NOMO-1 treated with dmso at 0.1 percent for 144 hours (cell line): ENCODE data around the gene MARK3.

Source experiments
- DNase-seq: peaks from one replicate; lab custom pipeline; 2025; ENCODE audit not compliant: unreplicated experiment; lab: John Stamatoyannopoulos, UW

The MARK3 gene

GRCh38 chr14:103366741-103367140 is 18.5 kb upstream of the MARK3 start:
- DNase-seq: no peak

GRCh38 chr14:103367995-103368394 is 17.2 kb upstream of the MARK3 start:
- no peak for DNase-seq

- no peak for DNase-seq
Measured at GRCh38 chr14:103370087-103370486, 15.1 kb upstream of the MARK3 start.

DNA sequence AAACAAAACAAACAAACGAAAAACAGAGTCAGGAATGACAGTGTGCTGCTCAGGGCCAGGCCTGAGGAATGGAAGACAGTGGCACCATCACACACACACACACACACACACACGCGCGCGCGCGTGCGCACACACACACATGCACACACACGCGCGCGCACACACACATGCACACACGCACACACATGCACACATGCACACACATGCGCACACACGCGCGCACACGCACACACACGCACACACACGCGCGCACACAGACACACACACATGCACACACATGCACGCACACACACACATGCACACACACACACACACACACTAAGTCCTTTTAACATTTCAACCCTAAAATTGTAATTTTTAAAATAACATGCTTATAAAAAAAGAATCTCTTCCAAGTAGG is 13.2 kb upstream of the MARK3 start:
- no peak for DNase-seq

GRCh38 chr14:103372552-103373304 is 12.5 kb upstream of the MARK3 start:
- no peak for DNase-seq

GRCh38 chr14:103374121-103374520 is 11.1 kb upstream of the MARK3 start:
- DNase-seq: no peak

GRCh38 chr14:103377522-103378037 is 7.6 kb upstream of the MARK3 start:
- no peak for DNase-seq

- DNase-seq: no peak
Measured at GRCh38 chr14:103378038-103378854, 7.0 kb upstream of the MARK3 start.

DNA sequence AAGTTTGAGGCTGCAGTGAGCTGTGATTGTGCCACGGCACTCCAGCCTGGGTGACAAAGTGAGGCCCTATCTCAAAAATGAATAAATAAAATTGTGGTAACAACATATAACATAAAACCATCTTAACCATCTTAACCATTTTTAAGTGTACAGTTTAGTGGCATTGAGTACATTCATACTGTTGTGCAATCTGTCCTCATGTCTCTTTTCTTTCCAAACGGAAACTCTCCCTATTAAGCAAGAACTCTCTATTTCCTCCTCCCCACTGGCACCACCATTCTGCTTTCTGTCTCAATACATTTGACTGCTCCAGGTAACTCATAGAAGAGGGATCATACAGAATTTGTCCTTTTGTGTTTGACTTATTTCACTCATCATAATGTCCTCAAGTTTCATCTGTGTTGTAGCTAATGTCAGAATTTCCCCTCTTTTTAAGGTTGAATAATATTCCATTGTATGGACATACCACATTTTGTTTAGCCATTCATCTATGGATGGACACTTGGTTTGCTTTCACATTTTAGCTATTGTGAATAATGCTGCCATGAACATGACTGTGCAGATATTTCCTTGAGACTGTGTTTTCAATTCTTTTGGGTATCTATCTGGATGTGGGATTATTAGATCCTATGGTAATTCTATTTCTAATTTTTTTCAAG is 4.4 kb upstream of the MARK3 start:
- no peak for DNase-seq

- DNase-seq: no peak
Measured at GRCh38 chr14:103382376-103382775, 2.8 kb upstream of the MARK3 start.

- no peak for DNase-seq
Measured at GRCh38 chr14:103384450-103385151, 614 bp upstream of the MARK3 start.

DNA sequence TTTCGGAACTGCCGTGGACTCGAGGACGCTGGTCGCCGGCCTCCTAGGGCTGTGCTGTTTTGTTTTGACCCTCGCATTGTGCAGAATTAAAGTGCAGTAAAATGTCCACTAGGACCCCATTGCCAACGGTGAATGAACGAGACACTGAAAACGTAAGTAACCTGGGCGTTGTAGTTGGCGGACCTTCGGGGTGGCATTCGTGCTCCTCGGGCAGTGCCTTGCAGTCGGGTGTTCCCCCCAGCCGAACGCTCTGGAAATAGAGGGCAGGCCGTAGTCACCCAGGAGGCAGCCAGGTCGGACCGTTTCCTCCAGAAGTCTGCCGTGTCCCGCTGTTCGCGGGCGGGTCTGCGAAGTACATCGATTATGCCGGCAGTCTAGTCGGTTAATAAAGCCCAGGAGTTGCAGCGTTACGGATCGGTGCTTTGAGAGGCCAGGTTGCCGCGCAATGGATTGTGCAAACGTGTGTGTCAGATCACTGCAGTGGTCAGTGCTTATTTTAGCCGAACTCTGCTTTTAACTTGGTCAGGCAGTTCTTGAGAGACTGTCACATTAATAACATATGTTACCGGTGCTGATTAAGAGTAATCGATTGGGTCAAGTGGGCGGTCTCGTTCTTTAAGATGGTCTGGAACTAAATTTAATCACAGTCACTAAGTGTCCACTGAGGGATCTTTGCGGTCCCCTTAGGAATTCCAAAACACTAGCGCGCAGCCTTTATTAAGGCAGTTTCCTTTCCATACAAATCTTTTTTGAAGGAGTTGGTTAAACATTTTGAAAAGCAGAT is 906 bp downstream of the MARK3 start:
- no peak for DNase-seq

GRCh38 chr14:103386713-103387329 is 1.6 kb downstream of the MARK3 start:
- DNase-seq: no peak

DNA sequence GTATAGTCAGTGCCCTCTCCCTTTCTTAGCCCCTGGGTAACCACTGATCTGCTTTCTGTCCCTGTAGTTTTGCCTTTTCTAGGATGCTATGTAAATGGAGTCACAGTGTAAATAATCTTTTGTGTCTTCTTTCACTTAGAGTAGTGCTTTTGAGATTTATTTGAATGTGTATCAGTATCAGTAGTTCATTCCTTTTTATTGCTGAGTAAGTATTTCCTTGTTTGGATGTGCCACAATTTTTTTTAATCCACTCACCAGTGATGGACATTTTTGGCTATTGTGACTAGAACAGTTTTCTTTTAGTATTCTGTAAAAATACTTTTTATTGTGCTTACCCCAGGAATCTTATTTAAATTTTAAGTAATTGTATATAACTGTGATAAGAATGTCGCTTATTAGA is 3.4 kb downstream of the MARK3 start:
- DNase-seq: no peak

DNA sequence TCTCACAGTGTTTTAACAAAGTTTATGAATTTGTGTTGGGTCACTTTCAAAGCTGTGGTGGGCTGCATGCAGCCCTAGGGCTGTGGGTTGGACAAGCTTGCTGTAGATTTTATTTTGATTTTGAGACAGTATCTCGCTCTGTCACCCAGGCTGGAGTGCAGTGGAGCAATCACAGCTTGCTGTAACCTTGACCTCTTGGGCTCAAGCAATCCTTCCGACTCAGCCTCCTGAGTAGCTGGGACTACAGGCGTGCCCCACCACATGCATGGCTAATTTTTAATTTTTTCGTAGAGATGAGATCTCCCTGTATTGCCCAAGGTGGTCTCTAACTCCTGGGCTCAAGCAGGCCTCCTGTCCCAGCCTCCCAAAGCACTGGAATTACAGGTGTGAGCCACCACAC is 5.4 kb downstream of the MARK3 start:
- DNase-seq: no peak

DNA sequence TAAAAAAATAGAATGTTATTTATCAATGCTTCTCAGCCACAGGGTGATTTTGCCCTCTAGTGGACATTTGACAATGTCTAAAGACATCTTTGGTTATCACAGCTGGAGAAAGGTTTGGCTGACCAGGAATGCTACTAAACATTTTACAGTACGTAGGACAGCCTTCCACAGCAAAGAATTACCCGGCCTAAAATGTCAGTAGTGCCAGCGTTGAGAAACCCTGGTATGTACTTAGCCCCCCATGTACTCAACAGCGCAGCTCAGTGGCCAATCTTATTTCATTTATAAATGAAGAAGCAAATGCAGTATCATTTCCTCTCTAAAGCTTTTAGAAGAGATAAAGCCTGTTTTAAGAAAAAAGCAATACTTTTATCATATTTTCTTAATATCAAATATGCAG is 5.8 kb downstream of the MARK3 start:
- DNase-seq: peak; percentile 59

- no peak for DNase-seq
Measured at GRCh38 chr14:103392106-103392505, 6.9 kb downstream of the MARK3 start.

- no peak for DNase-seq
Measured at GRCh38 chr14:103392572-103392971, 7.4 kb downstream of the MARK3 start.

GRCh38 chr14:103393070-103393469 is 7.9 kb downstream of the MARK3 start:
- no peak for DNase-seq
